ENCODE measurements around the gene KRT83. TPM values are rescaled to one million over a fixed set of nuclear protein-coding genes. Genes with fewer than 3 reads are reported as not detected.

The KRT83 gene
- total RNA-seq, 1 donor from 2014 or later, result not detected

DNA sequence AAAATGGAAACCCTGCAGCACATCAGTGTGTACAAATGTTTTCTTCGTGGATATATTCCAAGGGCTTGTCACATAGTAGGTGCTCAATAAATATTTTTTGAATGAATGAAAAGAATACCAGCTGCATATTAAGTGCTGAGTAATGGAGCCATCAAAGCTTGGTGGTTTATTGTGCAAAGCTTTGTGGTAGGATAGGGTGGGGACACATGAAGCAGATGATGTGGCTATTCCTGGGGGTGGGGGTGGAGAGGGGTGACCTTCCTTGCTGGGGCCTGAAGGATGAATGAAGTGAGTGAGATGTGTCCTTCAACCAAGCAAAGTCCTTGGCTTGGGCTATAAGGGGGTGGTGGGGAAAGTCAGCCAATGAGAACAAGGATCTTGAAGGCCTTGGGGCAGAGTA, 25.5 kb downstream of the KRT83 start:
- H3K4me3 ChIP-seq, result no peak overlapping the region
- no peaks in the 10 kb centered on the region for H4K20me1 ChIP-seq (ENCODE audit: low read depth)
- Mint-ChIP-seq H3K4me1 (no peaks in the 10 kb centered on the region), H3K27ac (no peak overlapping the region), H3K27me3 (ENCODE audit: insufficient read depth, low read depth) (peaks cover 12% of the 10 kb centered on the region), H3K9me3 (no peaks in the 10 kb centered on the region), H3K36me3 (no peaks in the 10 kb centered on the region), H3K4me3 (no peak overlapping the region)
- no peak overlapping the region for H3K9ac ChIP-seq
- no peaks in the 10 kb centered on the region for H3K79me2 ChIP-seq (ENCODE audit: low read depth)
- no peak overlapping the region for H2AFZ ChIP-seq (replicated peaks)
- DNase-seq (ENCODE audit: low spot score), result no peak
- H3K4me2 ChIP-seq, result no peak overlapping the region
- no peaks in the 10 kb centered on the region for H3K36me3 ChIP-seq
- no peak overlapping the region for H3K27ac ChIP-seq
- H3F3A ChIP-seq (ENCODE audit: low read depth), result no peaks in the 10 kb centered on the region
- no peaks in the 10 kb centered on the region for H3K4me1 ChIP-seq
- H3K27me3 ChIP-seq, result peaks cover 59% of the 10 kb centered on the region
- H3K9me3 ChIP-seq (ENCODE audit: low read depth), result no peaks in the 10 kb centered on the region
- TF ChIP-seq, protein P1, sequence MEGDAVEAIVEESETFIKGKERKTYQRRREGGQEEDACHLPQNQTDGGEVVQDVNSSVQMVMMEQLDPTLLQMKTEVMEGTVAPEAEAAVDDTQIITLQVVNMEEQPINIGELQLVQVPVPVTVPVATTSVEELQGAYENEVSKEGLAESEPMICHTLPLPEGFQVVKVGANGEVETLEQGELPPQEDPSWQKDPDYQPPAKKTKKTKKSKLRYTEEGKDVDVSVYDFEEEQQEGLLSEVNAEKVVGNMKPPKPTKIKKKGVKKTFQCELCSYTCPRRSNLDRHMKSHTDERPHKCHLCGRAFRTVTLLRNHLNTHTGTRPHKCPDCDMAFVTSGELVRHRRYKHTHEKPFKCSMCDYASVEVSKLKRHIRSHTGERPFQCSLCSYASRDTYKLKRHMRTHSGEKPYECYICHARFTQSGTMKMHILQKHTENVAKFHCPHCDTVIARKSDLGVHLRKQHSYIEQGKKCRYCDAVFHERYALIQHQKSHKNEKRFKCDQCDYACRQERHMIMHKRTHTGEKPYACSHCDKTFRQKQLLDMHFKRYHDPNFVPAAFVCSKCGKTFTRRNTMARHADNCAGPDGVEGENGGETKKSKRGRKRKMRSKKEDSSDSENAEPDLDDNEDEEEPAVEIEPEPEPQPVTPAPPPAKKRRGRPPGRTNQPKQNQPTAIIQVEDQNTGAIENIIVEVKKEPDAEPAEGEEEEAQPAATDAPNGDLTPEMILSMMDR (IDR thresholded peaks at IDR 0.05), result no peak
- TF ChIP-seq EZH2 (IDR thresholded peaks at IDR 0.05) (no peak), EZH2phosphoT487 (IDR thresholded peaks at IDR 0.05) (no peak)

DNA sequence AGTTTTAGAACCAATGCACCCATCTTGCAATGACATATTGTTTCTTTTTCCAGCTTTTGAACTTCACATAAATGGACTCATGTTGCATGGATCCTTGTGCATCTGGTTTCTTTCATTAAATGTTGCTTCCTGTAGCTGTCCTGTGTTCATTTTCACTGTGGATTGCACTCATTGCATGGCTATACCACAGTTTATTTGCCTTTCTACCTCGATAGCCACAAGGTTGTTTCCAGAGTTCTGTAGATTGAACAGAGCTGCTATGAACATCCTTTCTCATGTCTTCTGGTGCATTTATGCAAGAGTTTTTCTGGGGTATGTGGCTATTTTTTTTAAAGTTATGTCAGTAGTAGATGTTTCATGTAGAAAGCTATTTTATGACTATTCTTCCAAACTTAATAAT, 26.4 kb downstream of the KRT83 start:
- Histone ChIP-seq H3K79me2 (ENCODE audit: low read depth) (no peaks in the 10 kb centered on the region), H3K27me3 (peaks cover 57% of the 10 kb centered on the region), H3K9me3 (ENCODE audit: low read depth) (no peaks in the 10 kb centered on the region), H3K9ac (no peak overlapping the region), H3K27ac (no peak overlapping the region), H3F3A (ENCODE audit: low read depth) (no peaks in the 10 kb centered on the region), H2AFZ (replicated peaks) (no peak overlapping the region), H3K4me1 (no peaks in the 10 kb centered on the region), H3K4me2 (no peak overlapping the region), H3K36me3 (no peaks in the 10 kb centered on the region), H4K20me1 (ENCODE audit: low read depth) (no peaks in the 10 kb centered on the region), H3K4me3 (no peak overlapping the region)
- H3K4me1 Mint-ChIP-seq, result no peaks in the 10 kb centered on the region
- TF ChIP-seq EZH2 (IDR thresholded peaks at IDR 0.05), result no peak
- TF ChIP-seq, protein P1 (IDR thresholded peaks at IDR 0.05), result no peak
- TF ChIP-seq EZH2phosphoT487 (IDR thresholded peaks at IDR 0.05), result no peak
- H3K27me3 Mint-ChIP-seq (ENCODE audit: insufficient read depth, low read depth), result peaks cover 12% of the 10 kb centered on the region
- no peak for DNase-seq (ENCODE audit: low spot score)
- no peaks in the 10 kb centered on the region for H3K36me3 Mint-ChIP-seq
- H3K9me3 Mint-ChIP-seq, result no peaks in the 10 kb centered on the region
- H3K27ac Mint-ChIP-seq, result no peak overlapping the region
- H3K4me3 Mint-ChIP-seq, result no peak overlapping the region

DNA sequence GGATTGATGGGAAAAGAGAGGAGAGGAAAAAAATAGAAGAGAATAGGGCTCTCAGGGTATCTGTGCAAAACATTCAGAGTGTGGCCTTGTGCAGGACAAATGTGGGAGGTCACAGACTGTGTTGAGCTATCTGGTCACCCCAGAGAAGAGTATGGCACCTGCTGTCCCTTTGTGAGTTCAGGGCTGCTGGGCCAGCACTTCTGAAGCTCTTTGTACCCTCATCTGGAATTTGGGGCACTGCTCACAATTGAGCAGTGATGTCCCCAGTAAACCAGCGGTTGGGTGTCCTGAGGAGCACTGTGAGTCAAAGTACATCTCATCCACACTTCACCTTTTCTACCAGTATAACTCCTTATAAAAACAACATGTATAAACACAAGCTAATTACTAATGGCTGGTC, 27.3 kb downstream of the KRT83 start:
- Mint-ChIP-seq H3K9me3 (no peaks in the 10 kb centered on the region), H3K4me3 (no peak overlapping the region), H3K27me3 (ENCODE audit: insufficient read depth, low read depth) (peaks cover 12% of the 10 kb centered on the region), H3K36me3 (no peaks in the 10 kb centered on the region), H3K27ac (no peak overlapping the region), H3K4me1 (no peaks in the 10 kb centered on the region)
- Histone ChIP-seq H3K9me3 (ENCODE audit: low read depth) (no peaks in the 10 kb centered on the region), H3K36me3 (no peaks in the 10 kb centered on the region), H2AFZ (replicated peaks) (no peak overlapping the region), H3K27ac (no peak overlapping the region), H3K4me1 (no peaks in the 10 kb centered on the region), H3K79me2 (ENCODE audit: low read depth) (no peaks in the 10 kb centered on the region), H3K9ac (no peak overlapping the region), H3K4me2 (no peak overlapping the region), H4K20me1 (ENCODE audit: low read depth) (no peaks in the 10 kb centered on the region), H3K27me3 (peaks cover 48% of the 10 kb centered on the region), H3K4me3 (no peak overlapping the region), H3F3A (ENCODE audit: low read depth) (no peaks in the 10 kb centered on the region)
- TF ChIP-seq EZH2phosphoT487 (IDR thresholded peaks at IDR 0.05) (no peak), EZH2 (IDR thresholded peaks at IDR 0.05) (no peak)
- TF ChIP-seq, protein P1 (IDR thresholded peaks at IDR 0.05), result no peak
- no peak for DNase-seq (ENCODE audit: low spot score)
